ES-I3 (cell line): ENCODE measurements around the gene SEC61B.
"Not testable (repeated sequence)": the region's sequence is repeated elsewhere in the genome, so short reads cannot be mapped to it uniquely, and the experiment has no call there.

Source experiments
- H3K36me3 ChIP-seq: 2 replicates; pipeline ENCODE4 v1.6.1; 2013; ENCODE audit warnings: mild to moderate bottlenecking, low read length, control low read depth, moderate library complexity; ENCODE audit not compliant: insufficient read depth
- H3K4me1 ChIP-seq: 2 replicates; pipeline ENCODE4 v1.6.1; 2013; ENCODE audit warnings: mild to moderate bottlenecking, control low read depth, low read length; ENCODE audit not compliant: insufficient read depth
- H3K9ac ChIP-seq: 2 replicates; pipeline ENCODE4 v1.6.1; 2013; ENCODE audit warnings: low read depth, mild to moderate bottlenecking, low read length, moderate library complexity
- H3K9me3 ChIP-seq: 2 replicates; pipeline ENCODE4 v1.6.1; 2013; ENCODE audit warnings: mild to moderate bottlenecking, low read length, moderate library complexity; ENCODE audit not compliant: control insufficient read depth, insufficient read depth

The SEC61B gene

DNA sequence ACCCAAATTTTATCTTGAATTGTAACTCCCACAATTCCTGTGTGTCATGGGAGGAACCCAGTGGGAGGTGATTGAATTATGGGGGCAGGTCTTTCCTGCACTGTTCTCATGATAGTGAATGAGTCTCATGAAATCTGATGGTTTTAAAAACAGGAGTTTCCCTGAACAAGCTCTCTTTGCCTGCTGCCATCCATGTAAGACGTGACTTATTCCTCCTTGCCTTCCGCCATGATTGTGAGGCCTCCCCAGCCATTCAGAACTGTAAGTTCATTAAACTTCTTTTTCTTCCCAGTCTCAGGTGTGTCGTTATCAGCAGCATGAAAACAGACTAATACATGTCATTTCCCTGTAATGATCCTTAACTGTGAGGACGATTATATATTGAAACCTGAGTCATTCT lies 15.8 kb downstream of the SEC61B start:
- not testable (repeated sequence) for H3K36me3 ChIP-seq, H3K9me3 ChIP-seq, H3K9ac ChIP-seq, H3K4me1 ChIP-seq

DNA sequence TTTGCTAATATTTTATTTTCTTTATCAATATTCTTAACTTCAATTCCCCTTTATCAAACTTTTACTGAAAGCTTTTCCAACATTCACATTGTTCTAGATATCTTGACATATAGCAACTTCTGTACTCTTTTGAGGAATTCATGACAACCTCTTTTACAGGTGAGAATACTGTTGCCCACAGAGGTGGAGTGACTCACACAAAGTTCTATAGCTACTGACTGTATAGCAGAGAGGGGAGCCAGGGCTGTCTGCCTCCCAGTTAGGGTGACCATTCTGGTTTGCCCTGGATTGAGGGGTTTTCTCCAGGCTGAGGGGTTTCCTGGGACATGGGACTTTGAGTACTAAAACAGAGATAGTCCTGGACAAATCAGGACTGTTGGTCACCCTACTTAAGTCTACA lies 16.2 kb downstream of the SEC61B start:
- peaks cover 3% of the 10 kb centered on the region for H3K36me3 ChIP-seq
- H3K4me1 ChIP-seq = no peaks in the 10 kb centered on the region
- no peak overlapping the region for H3K9ac ChIP-seq
- H3K9me3 ChIP-seq = no peaks in the 10 kb centered on the region

DNA sequence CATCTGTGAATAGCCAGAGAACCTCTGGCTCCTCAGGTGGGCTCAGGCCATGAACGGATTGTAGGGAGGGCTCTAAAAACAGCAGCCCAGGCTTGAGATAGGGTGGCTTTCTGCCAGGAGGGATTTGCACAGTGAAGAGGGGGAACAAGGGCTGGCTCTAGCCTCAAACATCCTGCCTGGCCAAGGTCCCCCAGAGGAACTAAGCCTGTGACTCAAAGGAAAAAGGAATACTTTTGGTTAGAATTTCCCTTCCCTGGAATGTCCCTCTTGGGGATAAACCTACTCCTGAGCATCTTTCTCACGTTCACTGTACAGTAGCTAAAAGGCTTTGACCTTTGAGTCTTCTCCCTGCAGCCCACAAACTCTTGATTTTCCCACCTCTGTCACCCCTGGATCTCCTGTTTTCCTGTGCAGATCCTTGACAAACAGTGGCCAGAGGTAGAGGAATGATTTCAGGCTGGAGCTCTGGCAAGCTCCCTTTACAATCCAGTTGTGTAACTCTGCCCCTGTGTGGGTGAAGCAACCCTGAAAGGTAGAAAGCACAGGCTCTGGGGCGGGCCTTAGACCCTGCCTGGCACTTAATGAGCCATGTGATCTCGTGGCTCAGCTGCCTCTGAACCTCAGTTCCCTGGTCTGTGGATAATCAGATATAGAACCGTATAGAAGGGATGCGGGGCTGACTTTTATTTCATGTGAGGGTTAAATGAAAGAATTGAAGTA lies 17.4 kb downstream of the SEC61B start:
- Histone ChIP-seq H3K9ac (no peak overlapping the region), H3K9me3 (no peaks in the 10 kb centered on the region), H3K4me1 (no peaks in the 10 kb centered on the region), H3K36me3 (peaks cover 3% of the 10 kb centered on the region)

DNA sequence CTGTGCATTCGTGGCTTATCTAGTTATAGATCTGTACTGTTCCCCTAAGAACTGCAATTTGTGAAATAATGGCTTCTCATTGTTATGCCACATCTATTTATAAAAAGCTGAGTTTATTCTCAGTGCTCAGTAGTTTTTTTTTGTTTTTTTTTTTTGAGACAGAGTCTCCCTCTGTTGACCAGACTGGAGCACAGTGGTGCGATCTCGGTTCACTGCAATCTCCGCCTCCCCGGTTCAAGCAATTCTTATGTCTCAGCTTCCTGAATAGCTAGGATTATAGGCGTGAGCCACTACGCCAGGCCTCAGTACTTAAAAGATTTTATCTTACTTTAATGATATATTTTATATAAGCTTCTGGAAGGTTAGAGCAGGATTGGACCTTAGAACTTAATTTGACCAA lies 19.0 kb downstream of the SEC61B start:
- H3K9me3 ChIP-seq = no peaks in the 10 kb centered on the region
- H3K36me3 ChIP-seq = peaks cover 3% of the 10 kb centered on the region
- H3K9ac ChIP-seq = no peak overlapping the region
- no peaks in the 10 kb centered on the region for H3K4me1 ChIP-seq

DNA sequence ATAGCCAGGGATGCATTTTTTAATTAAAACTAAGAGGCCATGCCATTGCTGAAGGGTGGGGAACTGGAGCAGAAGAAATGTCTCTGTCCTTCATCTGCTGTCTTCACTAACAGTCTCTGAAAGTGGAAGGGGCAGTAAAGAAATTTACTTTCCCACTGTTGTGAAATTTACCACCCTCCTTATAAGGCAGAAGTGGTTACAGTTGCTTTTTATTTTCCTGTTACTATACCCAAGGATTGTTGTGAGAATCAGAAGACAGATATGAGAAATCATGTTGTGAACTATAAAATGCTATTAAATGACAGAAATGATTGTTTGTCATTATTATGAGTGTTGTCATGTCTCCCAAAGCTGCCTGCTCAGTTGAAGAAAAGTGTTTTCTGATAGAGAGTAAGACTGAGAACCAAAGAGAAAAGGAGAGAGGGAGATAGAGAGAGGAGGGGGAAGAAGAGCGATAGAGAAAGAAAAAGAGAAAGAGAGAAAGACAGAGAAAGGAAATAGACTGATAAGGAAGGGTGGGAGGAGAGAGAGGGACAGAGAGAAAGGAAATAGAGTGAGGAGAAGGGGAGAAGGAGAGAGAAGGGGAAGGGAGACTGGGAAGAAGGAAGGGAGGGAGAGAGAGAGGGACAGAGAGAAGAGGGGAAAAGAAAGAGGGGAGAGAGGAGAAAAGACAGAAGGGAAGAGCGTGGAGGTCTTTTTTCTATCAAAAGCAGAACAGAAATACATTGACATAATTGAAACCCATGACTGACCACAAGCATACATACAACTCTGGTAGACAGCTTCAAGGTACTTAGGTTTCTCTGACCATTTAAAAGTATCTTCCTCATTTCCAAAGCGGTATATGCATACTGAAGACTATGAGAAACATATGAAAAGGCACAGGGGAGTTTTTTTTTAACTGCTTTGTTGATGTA lies 22.5 kb downstream of the SEC61B start:
- Histone ChIP-seq H3K4me1 (no peaks in the 10 kb centered on the region), H3K36me3 (no peaks in the 10 kb centered on the region), H3K9me3 (no peaks in the 10 kb centered on the region), H3K9ac (no peak overlapping the region)

DNA sequence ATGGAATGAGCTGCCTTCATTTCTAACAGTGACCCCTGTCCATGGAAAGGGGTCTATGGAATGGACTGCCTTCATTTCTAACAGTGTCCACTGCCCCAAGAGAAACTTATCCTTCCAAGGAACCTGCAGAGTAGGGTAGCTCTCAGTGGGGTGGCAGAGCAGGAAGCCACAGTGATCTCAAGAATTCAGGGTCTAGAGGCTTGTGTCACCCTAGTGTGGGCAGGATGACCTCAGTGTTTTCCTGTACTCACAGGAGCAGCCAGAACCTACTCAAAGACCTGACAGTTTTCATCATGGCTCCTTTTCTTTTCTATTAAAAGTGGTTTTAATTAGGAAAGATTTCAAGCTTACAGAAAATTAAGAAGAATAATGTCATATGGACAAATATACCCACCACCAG lies 27.5 kb downstream of the SEC61B start:
- no peaks in the 10 kb centered on the region for H3K9me3 ChIP-seq
- no peaks in the 10 kb centered on the region for H3K4me1 ChIP-seq
- H3K36me3 ChIP-seq = no peaks in the 10 kb centered on the region
- H3K9ac ChIP-seq = no peak overlapping the region

DNA sequence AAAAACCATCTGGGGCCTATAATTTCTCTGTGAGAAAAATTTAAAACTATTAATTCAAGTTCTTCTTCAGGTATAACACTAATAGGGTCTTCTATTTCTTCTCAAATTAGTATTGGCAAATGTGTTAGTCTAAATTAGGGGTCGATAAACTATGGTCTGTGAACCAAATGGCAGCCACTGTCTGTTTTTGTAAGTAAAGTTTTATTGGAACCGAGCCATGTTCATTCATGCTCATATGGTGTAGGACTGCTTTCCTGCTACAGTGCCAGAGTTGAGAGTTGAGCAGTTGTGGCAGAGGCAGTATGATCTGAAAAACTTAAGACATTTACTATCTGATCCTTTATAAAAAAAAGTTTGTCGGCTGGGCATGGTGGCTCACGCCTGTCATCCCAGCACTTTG lies 29.1 kb downstream of the SEC61B start:
- Histone ChIP-seq H3K4me1 (no peaks in the 10 kb centered on the region), H3K36me3 (no peaks in the 10 kb centered on the region), H3K9me3 (no peaks in the 10 kb centered on the region), H3K9ac (no peak overlapping the region)

DNA sequence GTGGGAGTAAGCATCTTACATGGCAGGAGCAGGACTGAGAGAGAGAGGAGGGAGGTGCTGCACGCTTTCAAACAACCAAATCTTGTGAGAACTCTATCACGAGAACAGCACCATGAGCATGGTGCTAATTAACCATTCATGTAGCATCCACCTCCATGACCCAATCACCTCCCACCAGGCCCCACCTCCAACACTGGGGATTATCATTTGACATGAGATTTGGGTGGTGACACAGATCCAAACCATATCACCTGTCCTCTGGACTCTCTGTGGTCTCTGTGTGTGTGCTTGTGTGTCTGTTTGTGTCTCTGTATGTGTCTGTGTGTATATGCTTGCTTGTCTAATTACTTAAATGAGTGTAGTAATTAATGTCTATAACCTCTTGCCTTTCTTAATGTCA lies 31.1 kb downstream of the SEC61B start:
- Histone ChIP-seq H3K9ac (no peak overlapping the region), H3K36me3 (no peaks in the 10 kb centered on the region), H3K4me1 (no peaks in the 10 kb centered on the region), H3K9me3 (no peaks in the 10 kb centered on the region)

DNA sequence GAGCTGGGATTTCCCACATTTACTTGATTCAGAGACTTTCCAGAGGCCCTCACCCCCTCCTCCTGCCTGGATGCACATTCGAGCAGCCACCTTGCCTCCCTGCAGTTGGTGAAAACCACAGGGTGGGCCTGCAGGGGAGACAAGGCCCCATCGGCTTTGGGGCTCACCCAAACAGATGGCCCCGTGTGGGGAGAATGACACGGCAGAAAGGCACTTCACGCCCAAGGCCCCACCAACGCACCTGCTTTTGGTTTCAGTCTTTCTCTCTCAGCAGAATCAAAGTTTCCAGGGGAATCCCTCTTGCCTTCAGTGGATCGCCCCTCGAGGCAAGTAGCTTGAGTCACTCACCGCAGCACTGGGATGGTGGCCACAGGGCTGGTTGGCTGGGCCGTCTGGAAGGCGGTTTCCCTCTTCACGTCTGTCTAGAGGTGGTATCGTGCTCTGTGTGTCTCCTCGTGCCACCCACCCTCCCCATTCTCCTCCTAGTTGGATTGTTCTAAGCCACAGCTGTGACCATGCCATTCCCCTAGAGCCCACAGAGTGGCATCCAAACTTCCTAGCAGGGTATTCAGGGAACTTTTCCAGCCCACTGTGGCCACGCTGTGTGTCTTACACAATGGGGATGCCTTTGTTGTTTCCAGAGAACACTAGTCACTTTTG lies 31.8 kb downstream of the SEC61B start:
- peaks cover 5% of the 10 kb centered on the region; the same call in 1 of the 2 replicates for H3K4me1 ChIP-seq
- no peaks in the 10 kb centered on the region for H3K36me3 ChIP-seq
- H3K9ac ChIP-seq = no peak overlapping the region
- H3K9me3 ChIP-seq = no peaks in the 10 kb centered on the region

DNA sequence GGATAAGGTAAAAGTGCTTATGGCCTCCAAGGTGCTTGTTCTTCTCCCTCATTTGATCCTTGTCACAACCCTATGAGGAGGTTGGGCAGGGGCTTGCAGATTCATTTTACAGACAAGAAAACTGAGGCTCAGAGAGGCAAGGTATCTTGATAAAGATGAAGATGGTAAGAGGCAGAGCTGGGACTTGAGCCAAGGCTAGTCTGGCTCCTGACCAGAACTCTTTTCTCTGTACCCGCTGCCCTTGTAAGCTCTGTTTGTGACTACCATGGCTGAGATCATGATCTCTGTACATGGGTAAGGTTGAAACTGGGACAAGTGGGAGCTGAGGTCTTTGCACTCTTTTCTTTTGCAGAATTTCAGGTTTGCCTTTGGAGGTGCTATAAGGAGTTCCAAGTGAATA lies 33.6 kb downstream of the SEC61B start:
- no peak overlapping the region for H3K9ac ChIP-seq
- no peaks in the 10 kb centered on the region for H3K9me3 ChIP-seq
- H3K4me1 ChIP-seq = peaks cover 14% of the 10 kb centered on the region; the same call in 1 of the 2 replicates
- H3K36me3 ChIP-seq = no peaks in the 10 kb centered on the region

DNA sequence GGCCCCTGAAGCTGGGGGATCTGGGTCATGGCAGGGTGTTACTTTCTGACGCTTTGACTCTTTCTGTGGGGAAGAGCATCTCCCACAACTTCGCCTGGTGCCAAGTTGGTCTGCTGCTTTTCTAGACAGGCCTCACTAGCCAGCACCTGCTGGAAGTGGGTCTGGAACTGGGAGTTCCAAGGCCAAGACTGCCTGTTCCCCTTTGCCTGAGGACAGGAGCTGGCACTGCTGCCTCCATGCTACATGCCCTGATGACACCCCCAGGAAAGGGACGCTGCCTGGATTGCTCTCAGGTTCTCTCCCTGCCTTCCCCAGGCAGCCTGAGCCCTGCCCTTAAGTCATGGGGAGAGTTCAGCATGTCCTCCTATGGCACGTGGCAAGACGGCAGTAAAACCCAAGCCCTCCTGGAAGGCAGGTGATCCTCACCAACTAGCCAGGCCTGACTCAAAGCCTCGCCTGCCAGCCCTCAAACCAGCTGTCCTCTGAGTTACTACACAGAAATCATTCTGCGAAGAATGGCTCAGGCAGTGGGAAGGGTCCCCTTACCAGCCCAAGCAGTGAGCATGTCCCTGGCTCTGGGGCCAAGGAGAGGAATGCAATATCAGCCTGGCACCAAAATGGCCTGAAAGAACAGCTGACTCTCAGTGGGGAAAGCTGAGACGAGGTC lies 35.8 kb downstream of the SEC61B start:
- Histone ChIP-seq H3K4me1 (peaks cover 14% of the 10 kb centered on the region; the same call in 1 of the 2 replicates), H3K36me3 (no peaks in the 10 kb centered on the region), H3K9ac (no peak overlapping the region), H3K9me3 (no peaks in the 10 kb centered on the region)

DNA sequence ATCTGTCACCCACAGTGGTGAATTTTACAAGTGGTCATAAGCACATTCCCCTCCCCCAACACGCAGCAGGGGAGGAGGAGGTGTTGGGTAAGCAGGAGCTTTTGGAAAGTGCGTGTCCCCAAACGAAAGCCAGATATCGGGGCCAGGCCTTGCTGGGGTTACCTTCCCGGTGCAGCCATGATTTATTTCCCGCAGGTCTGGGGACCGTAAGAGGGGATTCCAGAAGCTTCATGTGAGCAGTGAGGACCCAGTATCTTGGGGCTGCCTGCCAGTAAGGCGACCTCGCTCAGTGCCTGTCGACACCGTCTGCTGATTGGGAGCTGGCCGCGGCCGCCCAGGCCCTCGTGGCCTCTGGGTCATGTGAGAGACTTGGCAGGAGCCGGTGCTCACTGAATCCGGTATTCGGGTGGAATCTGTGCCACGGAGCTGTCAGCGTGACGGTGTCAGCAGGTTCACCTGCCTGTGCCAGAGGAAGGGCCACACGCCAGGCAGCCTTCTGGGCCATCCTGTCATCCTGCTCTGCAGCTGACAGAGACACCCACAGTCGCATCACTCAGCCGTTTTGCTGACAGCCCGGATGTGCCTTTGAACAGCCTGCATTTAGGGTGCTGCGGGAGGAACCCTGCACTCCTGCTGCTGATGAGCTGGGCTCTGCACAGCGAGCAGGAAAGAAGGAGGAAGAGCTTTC lies 37.3 kb downstream of the SEC61B start:
- Histone ChIP-seq H3K4me1 (peaks cover 14% of the 10 kb centered on the region; the same call in 1 of the 2 replicates), H3K9me3 (no peaks in the 10 kb centered on the region), H3K9ac (peak overlapping the region; percentile 1; the same call in 1 of the 2 replicates), H3K36me3 (no peaks in the 10 kb centered on the region)

DNA sequence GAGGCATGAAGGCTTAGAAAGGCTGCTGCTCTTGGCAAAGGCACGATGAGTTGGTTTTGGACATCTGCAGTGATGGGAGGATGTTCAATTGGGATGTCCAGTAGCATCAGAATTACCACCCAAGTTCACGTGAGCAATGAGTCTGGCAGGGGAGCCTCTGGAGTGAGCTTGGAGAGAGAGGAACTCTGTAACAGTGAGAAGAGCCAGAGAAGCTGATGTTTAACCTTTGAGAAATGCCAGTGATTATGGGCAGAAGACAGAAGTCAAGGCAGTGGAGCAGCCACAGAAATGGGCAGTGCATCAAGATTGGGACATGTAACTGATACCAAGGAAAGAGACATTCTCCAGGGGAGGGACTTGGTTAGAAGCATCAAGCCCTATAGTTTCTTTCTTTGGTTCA lies 39.8 kb downstream of the SEC61B start:
- H3K4me1 ChIP-seq = peaks cover 14% of the 10 kb centered on the region; the same call in 1 of the 2 replicates
- no peaks in the 10 kb centered on the region for H3K36me3 ChIP-seq

More for the DNA sequence above, 39.8 kb downstream of the SEC61B start:
- Histone ChIP-seq H3K9ac (no peak overlapping the region), H3K9me3 (no peaks in the 10 kb centered on the region)
